ENCODE results near the gene RIT2.

RIT2 gene

DNA sequence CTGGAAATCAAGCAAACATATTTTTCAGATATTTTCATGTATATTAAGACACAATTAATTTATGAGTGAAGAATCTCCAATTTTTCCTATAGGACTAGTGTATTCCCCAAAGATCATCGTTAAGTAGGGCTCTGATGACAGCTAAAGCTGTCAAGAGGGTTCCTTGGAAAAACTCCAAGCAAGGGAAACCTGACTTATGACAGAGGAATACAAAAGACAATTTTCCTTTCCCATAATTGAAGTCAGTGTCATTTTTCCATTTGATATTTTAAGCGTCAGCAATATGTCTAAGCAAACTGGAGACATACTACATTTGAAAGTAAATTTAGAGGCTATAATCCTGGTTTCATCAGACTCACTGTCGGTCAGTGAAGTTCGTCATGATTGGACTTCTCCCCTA is 36.1 kb downstream of the RIT2 start:
- no peak for DNase-seq

DNA sequence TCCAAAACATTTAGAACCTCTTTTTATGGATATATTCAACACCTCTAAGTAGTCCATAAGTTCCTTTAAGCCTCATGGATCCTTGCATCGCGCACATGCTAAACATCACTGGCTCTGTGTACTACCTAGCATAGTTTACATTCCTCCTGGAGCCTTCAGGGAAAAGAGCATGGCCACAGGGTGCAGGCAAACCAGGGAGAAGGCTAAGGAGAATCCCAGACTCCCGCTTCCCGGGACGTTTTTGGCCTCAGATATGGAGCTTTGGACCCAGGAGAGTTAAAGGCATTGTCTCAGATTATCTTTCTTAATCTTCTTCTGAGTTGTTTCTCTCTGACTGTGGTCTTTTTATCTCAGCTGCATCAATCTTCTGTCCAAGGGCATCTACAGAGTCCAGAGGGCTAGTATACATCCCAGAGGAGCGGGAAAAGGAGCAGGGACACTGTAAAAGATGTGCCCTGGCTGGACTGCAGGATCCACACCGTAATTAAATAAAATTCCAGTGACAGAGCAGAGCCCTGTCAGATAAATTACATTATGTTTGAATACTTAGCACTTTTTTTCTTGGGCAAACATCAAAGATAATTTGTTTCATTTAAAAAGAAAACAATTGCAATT is 36.9 kb downstream of the RIT2 start:
- DNase-seq: no peak

DNA sequence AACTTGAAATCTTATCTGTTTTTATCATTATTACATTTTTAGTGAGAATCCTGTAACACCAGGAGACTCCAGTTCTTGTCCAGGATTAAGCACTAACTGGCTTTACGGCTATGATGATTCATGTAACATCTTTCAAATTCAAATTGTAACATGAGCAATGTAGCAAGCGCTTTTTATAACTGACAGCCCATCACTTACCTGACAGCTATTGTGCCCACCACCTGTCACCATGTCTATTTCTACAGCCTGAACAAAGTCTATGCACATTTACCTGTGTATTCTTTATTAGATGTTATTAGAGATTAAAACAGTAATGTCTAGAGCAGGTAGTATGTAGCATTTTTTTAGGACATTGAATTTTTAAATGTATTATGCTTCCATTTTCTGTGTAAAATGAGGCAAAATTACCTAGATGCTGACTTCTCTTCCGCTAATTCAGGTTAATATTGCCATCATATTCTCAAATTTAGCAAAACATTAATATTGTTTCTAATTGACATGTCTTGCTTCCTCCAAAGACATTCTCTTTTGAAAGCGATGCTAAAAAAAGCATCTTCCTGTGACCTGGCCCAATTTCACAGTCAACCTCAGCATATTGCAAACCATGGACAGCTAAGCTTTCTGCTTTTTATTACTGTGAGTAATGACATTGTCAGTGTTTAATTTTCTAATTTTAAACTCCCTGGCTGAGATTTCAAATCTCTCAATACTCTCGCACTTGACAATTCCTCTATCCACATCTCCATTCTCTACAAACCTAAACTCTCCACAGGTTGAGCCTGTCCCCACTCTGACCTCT is 37.8 kb downstream of the RIT2 start:
- DNase-seq: no peak

DNA sequence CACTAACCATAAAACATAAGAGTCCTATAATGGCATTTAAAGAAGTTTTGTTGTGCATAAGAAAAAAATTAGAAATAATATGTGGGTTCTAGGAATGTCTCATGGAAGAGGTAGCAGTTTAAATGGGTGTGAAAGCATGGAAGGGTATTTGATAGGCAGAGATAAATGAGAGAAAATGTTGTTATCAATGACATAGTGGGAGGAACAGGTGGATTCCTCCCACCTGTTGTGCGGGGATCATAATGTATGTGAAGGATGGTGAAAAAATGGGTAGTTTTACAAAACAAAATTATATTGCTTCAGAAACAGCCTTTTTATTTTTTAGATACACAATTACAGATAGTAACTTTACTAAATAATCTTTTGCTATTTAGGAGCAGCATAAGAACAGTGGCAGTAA is 41.7 kb downstream of the RIT2 start:
- DNase-seq: no peak

DNA sequence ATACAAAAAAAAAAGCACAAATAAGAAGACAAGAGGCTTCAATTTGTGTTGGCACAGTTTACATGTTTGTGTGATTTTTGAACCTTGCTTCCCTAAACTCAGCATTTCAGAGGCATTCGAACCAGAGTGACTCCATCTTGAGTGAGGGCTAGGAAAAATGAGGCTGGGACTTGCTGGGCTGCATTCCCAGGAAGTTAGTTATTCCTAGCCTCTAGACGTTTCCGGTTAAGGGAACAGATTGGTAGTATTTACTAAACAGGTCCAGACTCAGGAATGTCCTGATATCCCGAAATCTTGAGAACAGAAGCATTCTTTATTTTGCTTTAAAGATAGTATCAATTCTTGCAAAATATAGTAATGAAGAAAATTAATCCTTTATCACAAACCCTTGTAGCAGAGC is 46.7 kb downstream of the RIT2 start:
- no peak for DNase-seq

DNA sequence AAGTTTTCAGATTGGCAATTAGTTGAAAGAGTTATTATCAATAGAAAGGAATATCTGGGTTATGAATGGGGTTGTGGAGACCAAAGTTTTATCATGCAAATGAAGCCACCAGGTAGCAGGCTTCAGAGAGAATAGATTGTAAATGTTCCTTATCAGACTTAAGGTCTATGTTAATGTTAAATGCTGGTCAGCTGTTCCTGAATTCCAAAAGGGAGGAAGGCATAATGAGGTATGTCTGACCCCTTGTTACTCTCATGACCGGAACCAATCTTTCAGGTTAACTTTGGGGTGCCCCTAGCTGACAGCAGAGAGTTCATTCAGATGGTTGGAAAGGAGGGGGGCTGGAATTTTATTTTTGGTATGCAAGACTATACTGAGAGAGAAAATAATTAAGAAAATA is 47.9 kb downstream of the RIT2 start:
- DNase-seq: no peak

DNA sequence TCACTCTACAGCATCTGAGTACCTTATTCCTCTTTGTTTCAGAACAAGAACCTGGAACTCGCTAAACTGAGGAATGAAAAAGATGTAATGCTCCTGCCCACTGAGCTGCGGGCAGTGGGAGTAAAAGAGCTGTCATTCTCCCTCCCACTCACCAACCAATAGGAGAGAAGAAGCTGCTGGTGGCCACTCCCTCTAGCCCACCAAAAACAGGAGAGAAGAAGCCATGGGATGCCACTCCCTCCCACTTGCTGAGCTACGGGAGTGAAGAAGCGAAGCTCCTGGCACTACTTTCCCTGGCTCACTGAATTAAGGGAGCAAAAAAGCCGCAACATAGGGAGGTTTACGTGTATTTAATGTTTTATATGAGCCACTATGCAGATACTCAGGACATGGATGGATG is 53.7 kb downstream of the RIT2 start:
- DNase-seq: no peak

DNA sequence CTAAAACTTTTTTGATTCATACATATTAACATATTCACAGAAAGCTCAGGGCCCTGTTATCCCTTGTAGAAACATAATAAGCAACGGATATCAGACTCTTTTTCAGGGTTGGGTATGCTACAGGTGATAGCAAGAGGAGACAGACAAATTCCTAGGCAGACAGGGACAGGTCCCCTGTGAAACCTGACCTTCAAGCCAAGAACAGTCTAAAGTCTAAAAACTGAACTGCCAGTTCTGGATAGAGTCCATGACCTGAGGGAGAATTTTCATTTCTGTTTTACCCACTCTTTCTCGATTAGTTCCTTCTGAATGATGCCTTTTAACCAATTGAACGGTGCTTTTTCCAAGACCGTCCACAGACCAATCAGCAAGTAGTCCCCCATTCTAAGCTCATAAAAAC is 54.2 kb downstream of the RIT2 start:
- DNase-seq: no peak

DNA sequence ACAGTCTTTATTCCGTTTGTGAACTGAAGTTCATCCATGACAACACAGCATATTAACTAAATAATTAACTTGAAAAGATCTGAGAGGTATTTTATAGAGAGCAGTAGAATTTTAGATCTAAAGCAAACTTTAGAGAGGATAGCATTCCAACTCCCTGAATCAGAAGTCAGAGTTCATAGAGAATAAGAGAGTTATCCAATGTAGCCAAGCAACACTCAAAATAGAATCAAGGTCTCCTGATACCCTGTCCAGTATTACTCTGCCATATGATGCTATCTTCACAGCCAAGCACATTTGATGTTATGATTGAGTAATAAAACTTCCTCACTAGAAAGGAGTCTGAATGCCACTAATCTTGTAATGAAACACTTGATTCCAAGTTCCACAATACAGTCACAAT is 55.5 kb downstream of the RIT2 start:
- no peak for DNase-seq

DNA sequence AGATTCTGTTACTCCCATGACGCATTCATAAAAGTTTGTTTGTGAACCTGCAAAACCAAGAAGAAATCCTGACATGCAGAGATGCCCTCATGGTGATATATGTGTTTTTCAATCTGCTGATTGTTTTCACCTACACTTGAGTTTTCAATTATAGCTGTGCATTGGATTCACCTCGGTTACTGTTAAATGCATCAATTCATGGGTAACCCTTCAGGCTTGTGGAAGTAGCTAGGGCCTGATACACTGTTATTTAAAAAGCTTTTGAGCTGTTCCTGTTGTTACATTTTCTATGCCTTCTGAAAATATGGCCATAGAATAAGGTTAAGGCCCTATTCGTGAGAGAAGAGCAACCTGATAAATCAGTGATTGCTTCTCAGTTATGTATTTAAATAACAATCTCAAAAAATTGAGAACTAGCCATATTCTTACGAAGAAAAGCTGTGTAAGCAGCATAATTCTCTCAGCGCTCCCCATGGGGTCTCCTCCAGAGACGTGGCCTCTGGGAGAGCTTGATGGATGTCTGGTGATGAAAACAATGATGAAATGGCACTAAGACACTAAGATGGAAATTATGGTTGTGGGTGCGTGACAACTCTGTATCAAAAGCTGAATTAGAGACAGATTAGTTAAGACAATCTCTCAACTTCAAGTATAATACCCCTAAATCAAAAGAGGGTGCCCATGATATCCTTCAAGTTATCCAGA is 60.5 kb downstream of the RIT2 start:
- no peak for DNase-seq

DNA sequence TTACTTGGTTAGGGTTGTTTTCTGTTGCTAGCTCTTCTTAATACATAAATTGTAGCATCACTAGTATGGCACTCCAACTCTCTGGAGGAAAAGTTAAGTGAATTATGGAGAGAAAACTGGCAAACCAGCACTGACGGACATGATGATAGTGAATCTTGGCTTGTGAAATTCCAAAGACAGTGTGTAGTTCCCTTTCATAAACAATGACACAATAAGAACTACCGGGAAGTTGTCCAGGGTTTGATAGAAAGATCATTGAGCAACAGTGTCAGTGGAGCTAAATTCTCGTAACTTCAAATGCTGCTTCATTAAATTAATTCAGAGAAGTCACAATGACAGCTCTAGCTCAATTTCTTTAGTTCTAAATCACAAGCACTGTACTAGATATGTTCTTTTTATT is 66.5 kb downstream of the RIT2 start:
- DNase-seq: no peak

DNA sequence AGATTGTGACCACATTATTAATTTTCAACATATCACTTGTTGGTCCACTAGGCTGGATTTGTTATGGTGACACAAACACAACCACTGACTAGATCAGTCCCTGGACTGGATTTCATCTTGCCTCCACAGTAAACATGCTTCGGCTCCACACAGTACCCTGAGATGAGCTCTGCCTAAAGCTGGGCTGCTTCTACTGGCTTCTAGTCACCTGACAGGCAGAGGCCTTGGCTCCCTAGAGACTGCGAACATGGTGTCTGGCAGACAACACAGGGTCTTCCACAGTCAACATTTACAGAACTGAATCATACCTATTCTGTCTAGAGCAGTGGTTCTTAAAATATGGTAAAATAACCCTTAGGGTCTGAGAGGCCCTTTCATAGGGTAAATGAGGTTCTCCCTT is 69.2 kb downstream of the RIT2 start:
- DNase-seq: no peak

DNA sequence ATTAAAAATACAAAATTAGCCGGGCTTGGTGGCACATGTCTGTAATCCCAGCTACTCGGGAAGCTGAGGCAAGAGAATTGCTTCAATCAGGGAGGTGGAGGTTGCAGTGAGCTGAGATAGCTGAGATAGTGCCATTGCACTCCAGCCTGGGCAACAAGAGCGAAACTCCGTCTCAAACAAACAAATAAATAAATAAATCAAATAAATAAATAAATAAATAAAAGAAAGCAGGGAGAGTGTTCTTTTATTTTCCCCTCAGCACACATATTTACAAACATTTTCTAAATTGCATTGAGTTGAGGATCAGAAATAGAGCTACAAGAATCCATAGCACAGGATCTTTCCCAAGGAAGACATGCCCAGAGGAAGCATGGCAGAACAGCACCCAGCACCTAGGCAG is 71.9 kb downstream of the RIT2 start:
- no peak for DNase-seq

DNA sequence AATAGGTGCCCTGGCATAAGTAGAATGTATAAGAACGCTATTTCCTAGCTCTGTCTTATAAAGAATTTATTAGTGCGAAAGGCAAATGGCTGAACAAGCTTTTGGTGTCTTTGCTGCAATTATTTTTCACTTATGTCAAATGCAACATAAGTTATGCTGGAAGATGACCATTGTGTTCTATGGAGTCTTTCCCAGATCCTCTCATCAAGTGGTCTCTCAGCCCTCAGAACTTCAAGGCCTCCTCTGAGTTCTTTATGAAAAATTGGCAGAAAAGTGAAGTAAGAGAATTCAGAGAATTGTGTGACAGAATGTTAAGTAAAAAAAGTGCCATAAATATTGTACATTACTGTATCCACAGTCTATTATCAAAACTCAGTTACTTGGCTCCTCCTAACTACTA is 75.2 kb downstream of the RIT2 start:
- no peak for DNase-seq

DNA sequence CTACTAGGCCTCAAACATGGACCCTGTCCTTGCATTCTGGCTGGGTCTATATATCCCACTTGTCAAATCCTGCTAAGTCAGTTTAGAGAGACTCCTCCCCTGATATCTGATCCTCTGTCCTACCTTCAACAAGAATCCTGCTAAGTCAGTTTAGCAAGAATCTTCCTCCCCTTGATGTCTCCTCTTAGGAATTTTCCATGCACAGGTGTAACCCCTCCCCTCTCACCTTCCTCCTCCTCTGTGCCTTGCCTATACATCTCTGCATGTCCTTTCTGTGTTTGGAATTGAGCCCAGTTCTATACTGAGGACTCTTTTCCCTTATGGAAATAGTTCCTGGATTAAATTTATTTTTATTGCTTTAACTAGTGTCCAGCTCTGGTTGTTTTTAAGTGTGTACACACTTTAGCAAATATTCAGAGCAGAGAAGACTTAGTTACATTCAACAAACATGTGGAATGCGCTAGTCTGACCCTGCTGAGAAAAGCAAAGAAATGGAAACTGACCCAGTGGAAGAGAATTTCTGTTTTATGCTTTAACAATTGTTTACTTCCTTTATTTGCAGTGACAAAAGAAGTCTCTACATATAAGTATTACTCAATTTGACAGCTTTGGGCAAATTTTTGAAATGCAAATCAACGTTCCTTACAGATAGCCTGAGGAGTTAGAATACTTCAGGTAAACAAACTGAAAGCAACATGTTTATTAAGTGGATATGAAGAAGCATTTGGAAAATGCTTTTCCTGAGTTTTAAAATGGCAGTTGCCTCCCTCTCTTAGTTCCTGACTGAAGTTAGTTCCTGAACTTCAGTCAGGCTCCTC is 80.6 kb downstream of the RIT2 start:
- DNase-seq: no peak

DNA sequence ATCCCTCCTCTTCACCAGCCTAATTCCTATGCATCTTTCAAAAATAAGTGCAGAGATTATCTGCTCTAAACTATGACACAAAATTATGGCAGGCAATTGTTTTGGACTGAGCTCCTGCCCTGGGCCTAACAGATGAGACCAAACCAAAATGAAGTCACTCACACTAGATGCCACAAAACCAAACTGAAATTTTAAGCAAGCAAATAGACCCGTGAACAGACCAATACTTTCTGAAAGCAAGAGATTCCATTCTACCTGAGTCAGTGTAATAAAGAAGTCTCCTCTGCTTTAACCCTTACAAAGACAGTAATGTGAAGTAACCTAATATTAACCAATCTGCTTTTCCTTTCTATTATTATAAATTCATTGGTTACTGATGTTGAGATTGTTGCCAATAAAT is 84.3 kb downstream of the RIT2 start:
- no peak for DNase-seq

DNA sequence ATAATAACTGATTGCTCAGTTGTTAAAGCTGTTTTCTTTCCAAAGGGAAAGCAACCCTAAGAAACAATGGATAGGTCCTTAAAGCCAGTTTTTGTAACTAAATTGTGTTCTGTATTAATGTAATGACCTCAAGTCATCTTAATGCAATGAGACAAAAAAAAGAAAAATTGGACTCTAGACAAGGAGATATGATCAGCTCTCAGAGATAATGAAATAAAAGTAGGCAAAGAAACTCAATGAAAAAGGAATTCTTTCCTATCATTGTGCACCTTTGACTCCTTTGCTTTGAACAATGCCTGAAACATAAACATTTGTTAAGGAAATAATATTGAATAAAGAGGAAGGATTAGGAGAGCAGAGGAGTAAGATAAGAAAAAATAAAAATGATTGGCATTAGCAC is 86.1 kb downstream of the RIT2 start:
- no peak for DNase-seq

DNA sequence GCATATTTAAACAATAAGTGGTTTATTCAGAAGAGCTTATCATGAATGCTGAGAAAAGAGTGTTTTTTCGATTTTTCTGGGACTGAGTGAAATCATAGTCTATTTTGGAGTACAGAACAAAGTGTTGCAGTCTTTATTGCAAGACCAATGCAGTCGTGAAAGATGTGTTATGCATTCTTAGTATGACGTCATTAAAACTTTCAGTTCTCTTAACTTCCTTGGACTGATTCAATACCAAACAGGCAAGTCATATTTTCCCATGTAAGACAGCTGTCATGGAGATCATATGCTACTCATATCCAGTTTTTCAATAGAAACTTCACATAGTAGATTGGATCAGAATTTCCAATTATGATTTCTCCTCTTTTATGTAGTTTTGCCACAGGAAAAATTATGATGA is 92.6 kb downstream of the RIT2 start:
- no peak for DNase-seq

DNA sequence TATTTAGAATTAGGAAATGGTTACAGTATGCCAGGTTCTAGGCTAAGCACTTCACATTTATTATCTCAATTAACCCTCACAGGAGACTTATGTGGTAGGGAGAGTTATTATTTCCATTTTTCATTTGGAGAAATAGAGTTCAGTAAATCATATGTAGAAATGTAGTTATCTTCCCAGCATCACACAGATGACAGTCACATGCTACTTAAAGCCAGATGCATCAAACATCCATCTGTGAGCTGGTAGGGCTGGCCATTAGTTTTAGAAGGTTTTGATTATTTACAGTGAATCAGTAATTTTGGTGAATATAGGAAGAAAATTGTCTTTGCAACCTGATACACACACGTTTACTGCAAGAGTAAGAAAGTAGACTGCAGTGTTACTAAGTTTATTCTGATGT is 97.9 kb downstream of the RIT2 start:
- no peak for DNase-seq

DNA sequence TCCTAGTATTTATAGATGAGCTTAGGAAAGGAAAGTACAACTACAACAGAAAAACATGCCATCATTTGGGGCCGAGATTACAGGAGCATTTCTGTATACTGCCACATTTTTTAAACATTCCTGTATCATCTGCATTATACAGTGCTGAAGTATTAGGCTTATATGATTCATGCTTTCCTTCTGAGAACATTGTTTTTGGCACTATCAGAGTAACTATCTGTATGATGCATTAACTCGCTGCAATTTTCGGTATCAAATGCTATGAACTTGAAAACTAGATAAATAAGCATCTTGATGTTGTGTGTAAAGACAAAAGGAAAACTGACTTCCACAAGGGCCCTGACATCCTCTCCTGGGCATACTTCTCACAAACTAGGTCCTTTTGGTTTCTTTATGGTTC is 102.0 kb downstream of the RIT2 start:
- no peak for DNase-seq

DNA sequence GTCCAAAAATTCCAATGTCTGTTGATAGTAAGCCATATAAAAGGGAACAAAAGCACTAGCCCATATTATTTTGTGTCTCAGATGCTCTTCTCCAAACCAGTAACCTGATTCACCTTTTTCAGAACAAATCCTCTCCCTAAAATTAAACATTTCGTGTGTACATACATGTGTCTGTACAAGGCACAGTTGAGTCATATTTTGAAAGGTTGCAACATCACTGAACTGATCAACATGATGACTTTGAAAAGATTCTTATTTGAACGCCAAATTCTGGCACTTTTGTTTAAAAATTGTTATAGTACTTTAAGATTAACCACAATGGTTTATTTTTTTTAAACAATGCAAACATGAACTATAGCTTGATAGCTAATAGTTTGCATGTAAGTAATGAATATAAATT is 102.5 kb downstream of the RIT2 start:
- no peak for DNase-seq

DNA sequence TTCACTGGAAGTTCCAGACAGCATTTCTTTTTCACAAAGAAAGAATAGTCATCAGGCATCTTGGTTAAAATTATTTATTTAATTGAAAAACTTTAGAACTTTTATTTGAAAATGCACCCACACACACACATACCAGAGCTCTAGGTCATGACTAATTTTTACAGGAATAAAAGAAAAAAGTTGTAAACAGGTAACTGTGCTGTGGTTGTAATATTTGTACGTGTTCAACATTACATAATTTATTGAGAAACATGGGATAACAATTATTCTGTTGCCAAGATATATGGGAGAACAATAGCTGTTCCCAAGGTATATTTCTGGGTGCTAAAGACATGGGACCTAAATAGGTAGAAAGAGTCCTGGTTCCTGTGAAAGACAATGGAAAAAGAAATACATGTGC is 104.9 kb downstream of the RIT2 start:
- DNase-seq: no peak

DNA sequence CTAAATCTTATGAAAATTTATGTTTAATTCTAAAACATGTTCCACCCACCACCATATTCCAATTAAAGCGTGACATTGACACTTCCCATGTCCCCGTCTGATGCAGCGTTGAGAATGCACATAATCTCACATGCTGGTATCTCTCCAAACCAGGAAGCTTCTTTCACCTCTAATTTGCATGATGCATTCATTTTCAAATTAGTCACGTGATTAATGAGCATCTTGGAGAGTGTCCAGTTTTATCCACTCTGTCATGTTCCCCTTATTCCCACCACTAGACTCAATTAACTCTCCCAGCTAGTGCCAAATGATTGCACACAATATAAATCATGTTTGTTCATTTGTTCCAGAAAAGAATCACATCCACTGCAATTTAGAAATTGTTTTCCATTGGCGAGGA is 105.8 kb downstream of the RIT2 start:
- DNase-seq: no peak

DNA sequence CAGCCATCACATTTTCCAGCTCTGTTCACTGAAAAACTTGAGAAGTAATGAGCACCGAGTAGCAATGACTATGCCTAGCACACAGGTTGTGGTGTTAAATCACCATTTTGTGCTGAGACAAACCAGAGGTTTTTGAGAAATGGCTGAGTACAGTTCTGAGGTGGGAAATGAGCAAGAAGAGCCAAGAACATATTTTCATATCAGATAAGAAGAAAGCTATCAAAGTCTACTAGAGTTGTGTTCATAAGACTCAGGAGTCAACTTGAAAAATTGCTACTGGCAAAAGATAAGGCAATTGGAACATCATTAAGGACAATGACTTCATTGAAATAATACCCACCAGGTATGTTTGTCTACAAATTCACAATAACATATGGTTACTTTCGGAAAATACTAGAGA is 108.1 kb downstream of the RIT2 start:
- no peak for DNase-seq

All from cortex of kidney (tissue), 1 donor.